Astrocyte (in vitro differentiated cells and primary cell): ENCODE measurements around the gene TBX4. TPM values are rescaled to one million over a fixed set of nuclear protein-coding genes. Genes with fewer than 3 reads are reported as not detected.
A peak's percentile ranks its signal among the peaks of the same experiment; 100 is the strongest.

ENCODE experiments used
- DNase-seq: peaks from one replicate; pipeline ENCODE4 v3.0.0-alpha.2; 2010; ENCODE audit warnings: low read depth
- FAIRE-seq: peaks from 2 replicates; lab custom pipeline; 2011; peaks lifted over from hg19 to GRCh38; lab: Jason Lieb, UNC
- H2AFZ ChIP-seq: 2 replicates; pipeline ENCODE4 v1.6.0; 2012; ENCODE audit warnings: low read depth, low read length, inconsistent platforms
- H3K27ac ChIP-seq: 2 replicates; pipeline ENCODE4 v1.5.1; 2011; ENCODE audit warnings: low read depth, low read length, inconsistent platforms
- H3K27me3 ChIP-seq: 2 replicates; pipeline ENCODE4 v1.6.0; 2011; ENCODE audit warnings: low read length, inconsistent platforms; ENCODE audit not compliant: insufficient read depth
- H3K36me3 ChIP-seq: 2 replicates; pipeline ENCODE4 v1.5.1; 2011; ENCODE audit warnings: low read length, inconsistent platforms; ENCODE audit not compliant: insufficient read depth
- H3K4me1 ChIP-seq: 2 replicates; pipeline ENCODE4 v1.5.1; 2011; ENCODE audit warnings: low read length, inconsistent platforms; ENCODE audit not compliant: insufficient read depth
- H3K4me2 ChIP-seq: 2 replicates; pipeline ENCODE4 v1.6.0; 2012; ENCODE audit warnings: low read length, inconsistent platforms
- H3K4me3 ChIP-seq: 2 replicates; pipeline ENCODE4 v1.5.1; 2011; ENCODE audit warnings: low read depth, mild to moderate bottlenecking, low read length, inconsistent platforms; ENCODE audit not compliant: insufficient read depth
- H3K79me2 ChIP-seq: 2 replicates; pipeline ENCODE4 v1.6.0; 2012; ENCODE audit warnings: mild to moderate bottlenecking, low read length, inconsistent platforms; ENCODE audit not compliant: insufficient read depth
- H3K9ac ChIP-seq: 2 replicates; pipeline ENCODE4 v1.6.0; 2012; ENCODE audit warnings: mild to moderate bottlenecking, low read length, inconsistent platforms
- H3K9me3 ChIP-seq: 2 replicates; pipeline ENCODE4 v1.5.1; 2012; ENCODE audit warnings: low read depth, mild to moderate bottlenecking, low read length, inconsistent platforms; ENCODE audit not compliant: insufficient read depth
- H4K20me1 ChIP-seq: 2 replicates; pipeline ENCODE4 v1.6.0; 2012; ENCODE audit warnings: low read length, inconsistent platforms; ENCODE audit not compliant: insufficient read depth
- H3K27ac Mint-ChIP-seq: one replicate; pipeline ENCODE4 v1.8.0; 2021; ENCODE audit warnings: mild to moderate bottlenecking, mixed read lengths; ENCODE audit not compliant: unreplicated experiment
- H3K27me3 Mint-ChIP-seq: one replicate; pipeline ENCODE4 v1.8.0; 2021; ENCODE audit warnings: low read depth, mixed read lengths; ENCODE audit not compliant: unreplicated experiment
- H3K36me3 Mint-ChIP-seq: one replicate; pipeline ENCODE4 v1.8.0; 2021; ENCODE audit warnings: low read depth, mixed read lengths; ENCODE audit not compliant: unreplicated experiment
- H3K4me1 Mint-ChIP-seq: one replicate; pipeline ENCODE4 v1.8.0; 2021; ENCODE audit warnings: low read depth, mixed read lengths; ENCODE audit not compliant: unreplicated experiment
- H3K4me3 Mint-ChIP-seq: one replicate; pipeline ENCODE4 v1.8.0; 2021; ENCODE audit warnings: mild to moderate bottlenecking, moderate library complexity, mixed read lengths; ENCODE audit not compliant: unreplicated experiment
- H3K9me3 Mint-ChIP-seq: one replicate; pipeline ENCODE4 v1.8.0; 2021; ENCODE audit warnings: mild to moderate bottlenecking, mixed read lengths; ENCODE audit not compliant: unreplicated experiment
- CTCF ChIP-seq: IDR thresholded peaks from 2 replicates; pipeline ENCODE4 v1.5.1; 2011; ENCODE audit warnings: low read depth, mild to moderate bottlenecking, inconsistent platforms, low read length, moderate library complexity; ENCODE audit not compliant: insufficient read depth
- EZH2 ChIP-seq: IDR thresholded peaks from 2 replicates; pipeline ENCODE4 v1.6.1; 2012; ENCODE audit warnings: mild to moderate bottlenecking, low read length, inconsistent platforms; ENCODE audit not compliant: insufficient read depth
- total RNA-seq: library from RNA; stranded (reverse); gene quantifications from 2 replicates; pipeline ENCODE4 v1.2.1, GENCODE V29; 2021

TBX4 gene
- total RNA-seq, 1 donor from 2014 or later, result 0.14 TPM

- H3K4me1 Mint-ChIP-seq, result peaks cover 9% of the 10 kb centered on the region
- Histone ChIP-seq H3K27me3 (peaks cover 5% of the 10 kb centered on the region), H3K27ac (no peak overlapping the region), H4K20me1 (no peaks in the 10 kb centered on the region), H3K4me2 (no peak overlapping the region), H3K4me1 (no peaks in the 10 kb centered on the region), H3K79me2 (no peaks in the 10 kb centered on the region), H3K4me3 (no peak overlapping the region), H3K9ac (no peak overlapping the region), H2AFZ (no peak overlapping the region), H3K36me3 (no peaks in the 10 kb centered on the region), H3K9me3 (no peaks in the 10 kb centered on the region)
- peaks cover 11% of the 10 kb centered on the region for H3K9me3 Mint-ChIP-seq
- no peak overlapping the region for H3K4me3 Mint-ChIP-seq
- H3K27ac Mint-ChIP-seq, result no peak overlapping the region
- no peak for TF ChIP-seq EZH2
- TF ChIP-seq CTCF, result no peak
- peaks cover 45% of the 10 kb centered on the region for H3K27me3 Mint-ChIP-seq
- peaks cover 1% of the 10 kb centered on the region for H3K36me3 Mint-ChIP-seq
- FAIRE-seq, result no peak
- no peak for DNase-seq
Measured at GRCh38 chr17:61474934-61475333, 22.7 kb downstream of the TBX4 start.

GRCh38 chr17:61475726-61476125 lies 23.5 kb downstream of the TBX4 start:
- Mint-ChIP-seq H3K36me3 (peaks cover 1% of the 10 kb centered on the region), H3K27me3 (peaks cover 43% of the 10 kb centered on the region), H3K9me3 (peaks cover 7% of the 10 kb centered on the region), H3K27ac (peak overlapping the region; percentile 87), H3K4me1 (peaks cover 9% of the 10 kb centered on the region), H3K4me3 (no peak overlapping the region)
- no peak for FAIRE-seq
- Histone ChIP-seq H3K27me3 (peaks cover 5% of the 10 kb centered on the region), H3K9me3 (no peaks in the 10 kb centered on the region), H3K9ac (no peak overlapping the region), H3K4me3 (no peak overlapping the region), H3K27ac (no peak overlapping the region), H3K79me2 (no peaks in the 10 kb centered on the region), H2AFZ (no peak overlapping the region), H3K36me3 (no peaks in the 10 kb centered on the region), H4K20me1 (no peaks in the 10 kb centered on the region), H3K4me2 (no peak overlapping the region), H3K4me1 (no peaks in the 10 kb centered on the region)
- TF ChIP-seq CTCF (no peak), EZH2 (no peak)
- no peak for DNase-seq

GRCh38 chr17:61476476-61477203 lies 24.4 kb downstream of the TBX4 start:
- peaks cover 5% of the 10 kb centered on the region for H3K27me3 ChIP-seq
- peaks cover 7% of the 10 kb centered on the region for H3K9me3 Mint-ChIP-seq
- H3K4me1 Mint-ChIP-seq, result peaks cover 9% of the 10 kb centered on the region
- FAIRE-seq (no peak), DNase-seq (no peak)
- peaks cover 47% of the 10 kb centered on the region for H3K27me3 Mint-ChIP-seq
- no peak overlapping the region for H3K27ac Mint-ChIP-seq
- no peak overlapping the region for H3K4me2 ChIP-seq
- no peak overlapping the region for H3K4me3 ChIP-seq
- H3K27ac ChIP-seq, result no peak overlapping the region
- no peaks in the 10 kb centered on the region for H3K36me3 ChIP-seq
- H4K20me1 ChIP-seq, result no peaks in the 10 kb centered on the region
- no peak overlapping the region for H3K9ac ChIP-seq
- no peak overlapping the region for H2AFZ ChIP-seq
- peaks cover 1% of the 10 kb centered on the region for H3K36me3 Mint-ChIP-seq
- TF ChIP-seq EZH2, result no peak
- TF ChIP-seq CTCF, result no peak
- no peaks in the 10 kb centered on the region for H3K4me1 ChIP-seq
- H3K79me2 ChIP-seq, result no peaks in the 10 kb centered on the region
- H3K4me3 Mint-ChIP-seq, result no peak overlapping the region
- H3K9me3 ChIP-seq, result no peaks in the 10 kb centered on the region
